ENCODE measurements around the gene C10orf95.

The C10orf95 gene

DNA sequence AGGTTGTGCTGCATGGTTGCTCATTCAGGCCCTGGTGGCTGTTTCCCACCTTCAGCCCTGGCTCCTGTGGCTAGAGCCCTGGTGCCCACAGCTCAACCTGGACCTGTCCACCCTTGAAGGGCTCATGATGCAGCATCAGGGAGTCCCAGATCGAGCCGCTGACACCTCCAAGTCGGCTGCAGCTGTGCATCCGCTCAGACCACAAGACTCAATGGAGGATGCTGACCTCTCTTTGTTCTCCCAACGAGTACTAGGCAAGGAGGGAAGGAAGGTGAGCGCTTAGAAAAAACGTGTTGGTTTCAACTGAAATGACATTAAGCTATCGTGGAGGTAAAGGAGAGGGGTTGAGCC is 9.5 kb upstream of the C10orf95 start:
- H3K27ac ChIP-seq (ENCODE audit: low read length, poor library complexity, severe bottlenecking): no peak overlapping the region
- H3K36me3 ChIP-seq (ENCODE audit: control insufficient read depth in 1 of 2, insufficient read depth in 2 of 2, low read depth in 1 of 2, low read length in 2 of 2): no peaks in the 10 kb centered on the region
- H3K79me1 ChIP-seq (replicated peaks; ENCODE audit: low read length, poor library complexity, severe bottlenecking): no peaks in the 10 kb centered on the region
- peaks cover 27 to 45% of the 10 kb centered on the region in 2 experiments for H3K27me3 ChIP-seq (ENCODE audit: control insufficient read depth in 1 of 2, insufficient read depth in 1 of 2, low read length in 2 of 2)
- peak overlapping the region; percentile 71 for H4K8ac ChIP-seq (ENCODE audit: low read length)
- peak overlapping the region; percentile 30 for H2AFZ ChIP-seq (ENCODE audit: low read depth, low read length)
- no peak overlapping the region for H2AK5ac ChIP-seq (ENCODE audit: low read length, severe bottlenecking)
- H3K4me3 ChIP-seq (ENCODE audit: insufficient read depth in 1 of 2, low read depth in 1 of 2, low read length in 2 of 2): peak overlapping the region in 1 of 2 experiments; percentile 76
- no peak overlapping the region for H2BK15ac ChIP-seq (ENCODE audit: low read depth, poor library complexity, severe bottlenecking)
- H3K4ac ChIP-seq (ENCODE audit: low read depth in 1 of 2, low read length in 2 of 2): peak overlapping the region in 1 of 2 experiments; percentile 52
- H3K4me1 ChIP-seq (ENCODE audit: control insufficient read depth, insufficient read depth, low read depth, low read length): peaks cover 11% of the 10 kb centered on the region
- no peak overlapping the region for H2BK5ac ChIP-seq (ENCODE audit: low read depth, low read length, poor library complexity, severe bottlenecking)
- no peak for DNase-seq
- 57% methylated on average over 8 of the region's 8 CpGs for WGBS
- no peak overlapping the region for H3K14ac ChIP-seq (ENCODE audit: low read length in 2 of 2)
- no peak overlapping the region for H4K91ac ChIP-seq (ENCODE audit: low read length)
- H3K18ac ChIP-seq (ENCODE audit: low read depth in 1 of 2, low read length in 2 of 2): peak overlapping the region in 1 of 2 experiments; percentile 5
- no peak overlapping the region for H2BK120ac ChIP-seq (ENCODE audit: low read depth, low read length)
- H3K9me3 ChIP-seq (ENCODE audit: control insufficient read depth, low read length): no peaks in the 10 kb centered on the region
- no peak overlapping the region for H2BK12ac ChIP-seq (ENCODE audit: low read length in 2 of 2)
- peak overlapping the region; percentile 59 for H3K9ac ChIP-seq (ENCODE audit: low read length)
- peak overlapping the region; percentile 56 for H3K4me2 ChIP-seq (ENCODE audit: low read length, poor library complexity, severe bottlenecking)
- H3K23ac ChIP-seq (ENCODE audit: low read length in 2 of 2): no peak overlapping the region

DNA sequence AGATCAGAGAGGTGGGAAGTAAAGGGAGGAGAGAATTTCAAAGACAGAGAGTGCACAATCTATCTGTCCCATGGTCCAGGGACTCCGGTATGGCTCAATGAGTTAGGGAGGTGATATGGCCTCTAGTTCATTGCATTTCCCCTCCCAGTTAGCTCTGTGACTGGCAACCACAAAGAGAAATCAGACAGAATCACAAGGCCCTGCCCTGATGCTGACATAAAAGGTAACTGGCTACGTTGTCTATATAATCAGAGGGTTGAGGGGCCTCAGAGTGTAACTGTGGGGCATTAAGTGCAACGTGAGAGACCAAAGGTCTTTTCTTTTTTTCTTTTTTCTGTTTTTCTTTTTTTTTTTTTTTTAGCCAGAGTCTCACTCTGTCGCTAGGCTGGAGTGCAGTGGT is 7.3 kb upstream of the C10orf95 start:
- Histone ChIP-seq H3K23ac (ENCODE audit: low read length in 2 of 2) (no peak overlapping the region), H3K9me3 (ENCODE audit: control insufficient read depth, low read length) (no peaks in the 10 kb centered on the region), H2BK120ac (ENCODE audit: low read depth, low read length) (no peak overlapping the region), H4K91ac (ENCODE audit: low read length) (no peak overlapping the region), H3K9ac (ENCODE audit: low read length) (no peak overlapping the region), H2BK12ac (ENCODE audit: low read length in 2 of 2) (no peak overlapping the region), H3K4me3 (ENCODE audit: insufficient read depth in 1 of 2, low read depth in 1 of 2, low read length in 2 of 2) (no peak overlapping the region), H3K18ac (ENCODE audit: low read depth in 1 of 2, low read length in 2 of 2) (no peak overlapping the region), H3K27ac (ENCODE audit: low read length, poor library complexity, severe bottlenecking) (no peak overlapping the region), H3K14ac (ENCODE audit: low read length in 2 of 2) (no peak overlapping the region), H2BK5ac (ENCODE audit: low read depth, low read length, poor library complexity, severe bottlenecking) (no peak overlapping the region), H3K4ac (ENCODE audit: low read depth in 1 of 2, low read length in 2 of 2) (no peak overlapping the region), H3K27me3 (ENCODE audit: control insufficient read depth in 1 of 2, insufficient read depth in 1 of 2, low read length in 2 of 2) (peaks cover 22 to 35% of the 10 kb centered on the region in 2 experiments), H3K4me2 (ENCODE audit: low read length, poor library complexity, severe bottlenecking) (no peak overlapping the region), H2AFZ (ENCODE audit: low read depth, low read length) (no peak overlapping the region), H3K79me1 (replicated peaks; ENCODE audit: low read length, poor library complexity, severe bottlenecking) (no peaks in the 10 kb centered on the region), H3K4me1 (ENCODE audit: control insufficient read depth, insufficient read depth, low read depth, low read length) (peaks cover 18% of the 10 kb centered on the region), H2BK15ac (ENCODE audit: low read depth, poor library complexity, severe bottlenecking) (no peak overlapping the region), H4K8ac (ENCODE audit: low read length) (no peak overlapping the region), H3K36me3 (ENCODE audit: control insufficient read depth in 1 of 2, insufficient read depth in 2 of 2, low read depth in 1 of 2, low read length in 2 of 2) (no peaks in the 10 kb centered on the region), H2AK5ac (ENCODE audit: low read length, severe bottlenecking) (no peak overlapping the region)
- 87% methylated on average over 4 of the region's 4 CpGs for WGBS
- DNase-seq: no peak

DNA sequence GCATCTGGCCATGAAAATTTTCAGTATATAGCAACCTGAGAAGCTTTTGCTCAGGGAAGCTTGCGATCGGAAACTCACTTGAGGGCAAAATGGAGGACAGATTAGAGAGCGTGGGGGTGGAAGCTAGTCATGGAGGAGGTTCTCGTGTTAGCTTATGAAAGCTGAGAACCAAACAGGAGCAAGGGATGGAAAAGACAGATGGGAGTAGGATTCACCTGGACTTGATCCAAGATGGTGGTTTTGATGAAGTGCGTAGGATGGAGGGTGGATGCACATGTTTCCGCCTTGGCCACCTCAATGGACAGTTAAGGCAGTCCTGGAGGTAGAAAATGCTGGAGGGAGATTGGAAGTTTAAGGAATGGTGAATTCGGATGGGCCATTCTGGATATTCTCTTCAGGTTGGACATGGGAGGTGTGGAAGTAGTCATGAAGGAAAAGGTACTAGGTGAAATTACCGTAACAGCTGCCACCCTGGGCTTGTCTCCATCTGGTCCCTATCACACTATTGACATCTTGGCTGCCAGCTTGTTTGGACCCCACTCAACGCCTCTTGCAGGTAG is 6.3 kb upstream of the C10orf95 start:
- H3K27ac ChIP-seq (ENCODE audit: low read length, poor library complexity, severe bottlenecking): no peak overlapping the region
- no peak overlapping the region for H2AFZ ChIP-seq (ENCODE audit: low read depth, low read length)
- no peak overlapping the region for H3K23ac ChIP-seq (ENCODE audit: low read length in 2 of 2)
- no peak overlapping the region for H3K4me3 ChIP-seq (ENCODE audit: insufficient read depth in 1 of 2, low read depth in 1 of 2, low read length in 2 of 2)
- H3K18ac ChIP-seq (ENCODE audit: low read depth in 1 of 2, low read length in 2 of 2): no peak overlapping the region
- H3K4me2 ChIP-seq (ENCODE audit: low read length, poor library complexity, severe bottlenecking): no peak overlapping the region
- H2BK120ac ChIP-seq (ENCODE audit: low read depth, low read length): no peak overlapping the region
- H2BK15ac ChIP-seq (ENCODE audit: low read depth, poor library complexity, severe bottlenecking): no peak overlapping the region
- H4K91ac ChIP-seq (ENCODE audit: low read length): no peak overlapping the region
- no peak overlapping the region for H2BK5ac ChIP-seq (ENCODE audit: low read depth, low read length, poor library complexity, severe bottlenecking)
- H4K8ac ChIP-seq (ENCODE audit: low read length): no peak overlapping the region
- no peak overlapping the region for H2AK5ac ChIP-seq (ENCODE audit: low read length, severe bottlenecking)
- H3K9me3 ChIP-seq (ENCODE audit: control insufficient read depth, low read length): no peaks in the 10 kb centered on the region
- H3K79me1 ChIP-seq (replicated peaks; ENCODE audit: low read length, poor library complexity, severe bottlenecking): peaks cover 3% of the 10 kb centered on the region
- WGBS: 98% methylated on average over 8 of the region's 9 CpGs
- peaks cover 12 to 30% of the 10 kb centered on the region in 2 experiments for H3K27me3 ChIP-seq (ENCODE audit: control insufficient read depth in 1 of 2, insufficient read depth in 1 of 2, low read length in 2 of 2)
- H3K14ac ChIP-seq (ENCODE audit: low read length in 2 of 2): no peak overlapping the region
- no peak overlapping the region for H3K9ac ChIP-seq (ENCODE audit: low read length)
- H2BK12ac ChIP-seq (ENCODE audit: low read length in 2 of 2): no peak overlapping the region
- H3K4ac ChIP-seq (ENCODE audit: low read depth in 1 of 2, low read length in 2 of 2): no peak overlapping the region
- DNase-seq: no peak
- peaks cover 25% of the 10 kb centered on the region for H3K4me1 ChIP-seq (ENCODE audit: control insufficient read depth, insufficient read depth, low read depth, low read length)
- H3K36me3 ChIP-seq (ENCODE audit: control insufficient read depth in 1 of 2, insufficient read depth in 2 of 2, low read depth in 1 of 2, low read length in 2 of 2): peaks cover 0 to 1% of the 10 kb centered on the region in 2 experiments

DNA sequence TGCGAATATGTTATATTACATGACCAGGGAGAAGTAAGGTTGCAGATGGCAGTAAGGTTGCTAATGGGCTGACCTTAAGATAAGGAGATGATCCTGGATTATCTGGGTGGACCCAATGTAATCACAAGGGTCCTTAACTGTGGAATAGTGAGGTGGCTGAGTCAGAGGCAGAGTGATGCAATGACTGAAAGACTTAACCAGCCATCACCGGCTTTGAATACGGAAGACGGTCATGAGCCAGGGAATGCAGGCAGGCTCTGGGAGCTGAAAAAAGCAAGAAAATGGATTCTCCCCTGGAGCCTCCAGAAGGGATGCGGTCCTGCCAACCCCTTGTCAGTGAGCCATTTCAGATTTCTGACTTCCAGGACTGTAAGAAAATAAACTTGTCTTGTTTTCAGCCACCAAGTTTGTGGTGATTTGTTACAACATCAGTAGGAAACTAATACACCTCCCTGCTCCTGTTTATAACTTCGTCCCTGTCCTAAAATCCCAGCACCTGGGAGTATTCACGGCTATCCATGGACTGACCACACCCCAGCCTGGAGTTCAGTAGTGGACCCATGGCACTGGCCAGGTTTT is 4.6 kb upstream of the C10orf95 start:
- no peak overlapping the region for H3K4me3 ChIP-seq (ENCODE audit: insufficient read depth in 1 of 2, low read depth in 1 of 2, low read length in 2 of 2)
- peaks cover 0 to 18% of the 10 kb centered on the region in 2 experiments for H3K27me3 ChIP-seq (ENCODE audit: control insufficient read depth in 1 of 2, insufficient read depth in 1 of 2, low read length in 2 of 2)
- no peak overlapping the region for H3K23ac ChIP-seq (ENCODE audit: low read length in 2 of 2)
- H2BK120ac ChIP-seq (ENCODE audit: low read depth, low read length): peak overlapping the region; percentile 11
- H3K36me3 ChIP-seq (ENCODE audit: control insufficient read depth in 1 of 2, insufficient read depth in 2 of 2, low read depth in 1 of 2, low read length in 2 of 2): peaks cover 0 to 7% of the 10 kb centered on the region in 2 experiments
- no peak overlapping the region for H2AK5ac ChIP-seq (ENCODE audit: low read length, severe bottlenecking)
- H2BK15ac ChIP-seq (ENCODE audit: low read depth, poor library complexity, severe bottlenecking): no peak overlapping the region
- H2AFZ ChIP-seq (ENCODE audit: low read depth, low read length): no peak overlapping the region
- no peak overlapping the region for H3K14ac ChIP-seq (ENCODE audit: low read length in 2 of 2)
- H3K9me3 ChIP-seq (ENCODE audit: control insufficient read depth, low read length): no peaks in the 10 kb centered on the region
- H3K27ac ChIP-seq (ENCODE audit: low read length, poor library complexity, severe bottlenecking): no peak overlapping the region
- peaks cover 22% of the 10 kb centered on the region for H3K4me1 ChIP-seq (ENCODE audit: control insufficient read depth, insufficient read depth, low read depth, low read length)
- peak overlapping the region in 1 of 2 experiments; percentile 82 for H2BK12ac ChIP-seq (ENCODE audit: low read length in 2 of 2)
- no peak overlapping the region for H3K4me2 ChIP-seq (ENCODE audit: low read length, poor library complexity, severe bottlenecking)
- H3K79me1 ChIP-seq (replicated peaks; ENCODE audit: low read length, poor library complexity, severe bottlenecking): peaks cover 7% of the 10 kb centered on the region
- peak overlapping the region; percentile 77 for H3K18ac ChIP-seq (ENCODE audit: low read depth in 1 of 2, low read length in 2 of 2)
- peak overlapping the region; percentile 88 for H4K91ac ChIP-seq (ENCODE audit: low read length)
- H3K4ac ChIP-seq (ENCODE audit: low read depth in 1 of 2, low read length in 2 of 2): peak overlapping the region; percentile 81 to 90
- H4K8ac ChIP-seq (ENCODE audit: low read length): peak overlapping the region; percentile 83
- H2BK5ac ChIP-seq (ENCODE audit: low read depth, low read length, poor library complexity, severe bottlenecking): no peak overlapping the region
- WGBS: 38% methylated on average over 7 of the region's 7 CpGs
- peak; percentile 92 for DNase-seq
- peak overlapping the region; percentile 71 for H3K9ac ChIP-seq (ENCODE audit: low read length)
